Measurements from ENCODE around the gene BCAP31.

DNA sequence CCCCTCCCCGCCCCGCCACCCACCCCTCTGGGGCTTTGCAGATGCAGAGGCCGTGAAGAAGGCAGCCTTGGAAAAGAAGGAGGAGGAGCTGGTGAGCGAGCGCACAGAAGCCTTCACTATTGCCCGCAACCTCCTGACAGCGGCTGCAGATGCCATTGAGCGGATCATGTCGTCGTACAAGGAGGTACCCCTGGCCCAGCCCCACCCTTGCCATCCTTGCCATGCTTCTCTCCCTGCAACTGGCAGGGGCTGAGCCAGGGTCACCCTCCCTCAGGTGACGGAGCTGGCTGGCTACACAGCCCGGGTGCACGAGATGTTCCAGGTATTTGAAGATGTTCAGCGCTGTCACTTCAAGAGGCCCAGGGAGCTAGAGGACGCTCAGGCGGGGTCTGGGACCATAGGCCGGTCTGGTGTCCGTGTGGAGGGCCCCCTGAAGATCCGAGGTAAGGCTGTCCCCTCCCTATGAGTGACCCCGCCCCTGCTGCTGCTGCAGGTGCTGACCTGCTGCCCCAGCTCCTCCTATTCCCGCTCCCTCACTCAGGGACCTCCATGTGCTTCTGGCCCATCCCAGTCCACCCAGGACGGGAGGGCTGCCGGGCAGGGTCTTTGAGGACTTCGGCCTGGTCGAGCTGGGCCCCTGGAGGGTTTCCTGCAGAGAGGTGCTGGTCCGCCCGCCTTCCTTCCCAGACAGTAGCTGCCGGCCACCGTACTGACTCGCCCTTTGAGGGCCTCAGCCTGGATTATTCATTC, 12.1 kb upstream of the BCAP31 start:
- TF ChIP-seq, protein P1, sequence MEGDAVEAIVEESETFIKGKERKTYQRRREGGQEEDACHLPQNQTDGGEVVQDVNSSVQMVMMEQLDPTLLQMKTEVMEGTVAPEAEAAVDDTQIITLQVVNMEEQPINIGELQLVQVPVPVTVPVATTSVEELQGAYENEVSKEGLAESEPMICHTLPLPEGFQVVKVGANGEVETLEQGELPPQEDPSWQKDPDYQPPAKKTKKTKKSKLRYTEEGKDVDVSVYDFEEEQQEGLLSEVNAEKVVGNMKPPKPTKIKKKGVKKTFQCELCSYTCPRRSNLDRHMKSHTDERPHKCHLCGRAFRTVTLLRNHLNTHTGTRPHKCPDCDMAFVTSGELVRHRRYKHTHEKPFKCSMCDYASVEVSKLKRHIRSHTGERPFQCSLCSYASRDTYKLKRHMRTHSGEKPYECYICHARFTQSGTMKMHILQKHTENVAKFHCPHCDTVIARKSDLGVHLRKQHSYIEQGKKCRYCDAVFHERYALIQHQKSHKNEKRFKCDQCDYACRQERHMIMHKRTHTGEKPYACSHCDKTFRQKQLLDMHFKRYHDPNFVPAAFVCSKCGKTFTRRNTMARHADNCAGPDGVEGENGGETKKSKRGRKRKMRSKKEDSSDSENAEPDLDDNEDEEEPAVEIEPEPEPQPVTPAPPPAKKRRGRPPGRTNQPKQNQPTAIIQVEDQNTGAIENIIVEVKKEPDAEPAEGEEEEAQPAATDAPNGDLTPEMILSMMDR (IDR thresholded peaks at IDR 0.05): no peak
- TF ChIP-seq POLR2A (IDR thresholded peaks at IDR 0.05): no peak
- TF ChIP-seq POLR2AphosphoS5 (IDR thresholded peaks at IDR 0.05): no peak

Measured in sigmoid colon (tissue), 4 donors.